GM19043 (cell line): Measurements from ENCODE around the gene RBFOX2.
"Not testable (repeated sequence)": the region's sequence is repeated elsewhere in the genome, so short reads cannot be mapped to it uniquely, and the experiment has no call there.

Source experiments
- ATAC-seq: cut with Tn5 transposase; IDR thresholded peaks from one replicate; pipeline ENCODE4 v1.9.1; 2021; ENCODE audit warnings: low read depth; ENCODE audit not compliant: unreplicated experiment

The RBFOX2 gene

GRCh38 chr22:35841907-35842518 is 186.6 kb downstream of the RBFOX2 start:
- no peak for ATAC-seq

- no peak for ATAC-seq
Measured at GRCh38 chr22:35840302-35840739, 188.3 kb downstream of the RBFOX2 start.

- no peak for ATAC-seq
Measured at GRCh38 chr22:35839841-35840301, 188.8 kb downstream of the RBFOX2 start.

- ATAC-seq = no peak
Measured at GRCh38 chr22:35838855-35839576, 189.6 kb downstream of the RBFOX2 start.

- ATAC-seq = no peak
Measured at GRCh38 chr22:35837101-35837727, 191.4 kb downstream of the RBFOX2 start.

GRCh38 chr22:35835998-35836691 is 192.5 kb downstream of the RBFOX2 start:
- no peak for ATAC-seq

GRCh38 chr22:35835267-35835997 is 193.2 kb downstream of the RBFOX2 start:
- ATAC-seq = no peak

GRCh38 chr22:35834061-35834460 is 194.6 kb downstream of the RBFOX2 start:
- no peak for ATAC-seq

GRCh38 chr22:35830305-35830704 is 198.3 kb downstream of the RBFOX2 start:
- ATAC-seq = no peak

- ATAC-seq = no peak
Measured at GRCh38 chr22:35824256-35824655, 204.4 kb downstream of the RBFOX2 start.

GRCh38 chr22:35821654-35822053 is 207.0 kb downstream of the RBFOX2 start:
- ATAC-seq = no peak

GRCh38 chr22:35819421-35819820 is 209.2 kb downstream of the RBFOX2 start:
- no peak for ATAC-seq

GRCh38 chr22:35818897-35819296 is 209.7 kb downstream of the RBFOX2 start:
- ATAC-seq = no peak

- no peak for ATAC-seq
Measured at GRCh38 chr22:35812600-35812999, 216.0 kb downstream of the RBFOX2 start.

GRCh38 chr22:35811670-35812069 is 217.0 kb downstream of the RBFOX2 start:
- no peak for ATAC-seq

- no peak for ATAC-seq
Measured at GRCh38 chr22:35809816-35810215, 218.8 kb downstream of the RBFOX2 start.

GRCh38 chr22:35808377-35808776 is 220.2 kb downstream of the RBFOX2 start:
- ATAC-seq = no peak

- not testable (repeated sequence) for ATAC-seq
Measured at GRCh38 chr22:35806668-35807067, 222.0 kb downstream of the RBFOX2 start.

GRCh38 chr22:35805466-35805865 is 223.2 kb downstream of the RBFOX2 start:
- no peak for ATAC-seq

GRCh38 chr22:35804421-35804820 is 224.2 kb downstream of the RBFOX2 start:
- no peak for ATAC-seq
